ENCODE data around the gene BTBD3. TPM values are rescaled to one million over a fixed set of nuclear protein-coding genes. Genes with fewer than 3 reads are reported as not detected.

BTBD3 gene
- total RNA-seq, 1 donor from 2014 or later, result 17.3 TPM

DNA sequence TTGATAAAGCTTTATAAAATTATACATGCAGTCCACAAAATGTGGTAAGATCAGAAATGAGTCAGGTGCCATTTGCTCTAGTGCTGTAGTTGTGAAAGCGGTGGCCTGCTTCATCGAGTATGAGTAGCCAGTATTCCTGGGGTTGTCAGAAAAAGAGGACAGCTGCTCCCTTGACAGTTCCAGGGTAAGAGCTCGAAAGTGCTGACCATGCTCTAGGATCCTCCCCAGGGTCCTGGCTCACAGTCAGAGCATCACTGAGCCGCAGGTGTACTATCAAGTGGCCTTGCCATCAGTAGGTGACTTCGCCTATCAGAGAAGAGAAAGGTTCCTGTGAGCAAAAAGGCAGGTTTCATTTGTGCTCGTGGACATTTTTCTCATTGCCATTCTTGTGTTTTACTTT, 3.6 kb downstream of the BTBD3 start:
- intact Hi-C loops (cut with micrococcal nuclease), result no loop called here
- H3K36me3 Mint-ChIP-seq (ENCODE audit: low read depth), result peaks cover 3% of the 10 kb centered on the region
- no peaks in the 10 kb centered on the region for H3K27me3 Mint-ChIP-seq (ENCODE audit: insufficient read depth)
- no peak overlapping the region for H3K27ac Mint-ChIP-seq
- H3K9me3 Mint-ChIP-seq, result no peaks in the 10 kb centered on the region
- H3K4me3 Mint-ChIP-seq, result no peak overlapping the region
- H3K4me1 Mint-ChIP-seq (ENCODE audit: low read depth), result no peaks in the 10 kb centered on the region
- DNase-seq (ENCODE audit: low spot score), result no peak

DNA sequence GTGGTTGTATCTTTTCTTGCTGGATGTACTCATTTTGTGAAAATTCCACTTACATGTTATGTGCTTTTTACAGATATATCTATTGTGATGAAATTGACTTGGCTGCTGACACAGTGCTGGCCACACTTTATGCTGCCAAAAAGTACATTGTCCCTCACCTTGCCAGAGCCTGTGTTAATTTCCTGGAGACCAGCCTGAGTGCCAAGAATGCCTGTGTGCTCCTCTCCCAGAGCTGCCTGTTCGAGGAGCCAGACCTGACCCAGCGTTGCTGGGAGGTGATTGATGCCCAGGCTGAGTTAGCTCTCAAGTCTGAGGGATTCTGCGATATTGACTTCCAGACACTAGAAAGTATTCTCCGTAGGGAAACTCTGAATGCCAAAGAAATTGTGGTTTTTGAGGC, 4.9 kb downstream of the BTBD3 start:
- H3K9me3 Mint-ChIP-seq, result no peaks in the 10 kb centered on the region
- no peaks in the 10 kb centered on the region for H3K27me3 Mint-ChIP-seq (ENCODE audit: insufficient read depth)
- DNase-seq (ENCODE audit: low spot score), result no peak
- H3K4me3 Mint-ChIP-seq, result no peak overlapping the region
- H3K4me1 Mint-ChIP-seq (ENCODE audit: low read depth), result no peaks in the 10 kb centered on the region
- no peak overlapping the region for H3K27ac Mint-ChIP-seq
- intact Hi-C loops (cut with micrococcal nuclease), result no loop called here
- H3K36me3 Mint-ChIP-seq (ENCODE audit: low read depth), result peaks cover 3% of the 10 kb centered on the region

- intact Hi-C loops (cut with micrococcal nuclease), result no loop called here
- peaks cover 3% of the 10 kb centered on the region for H3K36me3 Mint-ChIP-seq (ENCODE audit: low read depth)
- no peaks in the 10 kb centered on the region for H3K27me3 Mint-ChIP-seq (ENCODE audit: insufficient read depth)
- no peak overlapping the region for H3K27ac Mint-ChIP-seq
- no peak for DNase-seq (ENCODE audit: low spot score)
- no peak overlapping the region for H3K4me3 Mint-ChIP-seq
- no peaks in the 10 kb centered on the region for H3K9me3 Mint-ChIP-seq
- no peaks in the 10 kb centered on the region for H3K4me1 Mint-ChIP-seq (ENCODE audit: low read depth)
Measured at GRCh38 chr20:11924923-11925322, 7.2 kb downstream of the BTBD3 start.

DNA sequence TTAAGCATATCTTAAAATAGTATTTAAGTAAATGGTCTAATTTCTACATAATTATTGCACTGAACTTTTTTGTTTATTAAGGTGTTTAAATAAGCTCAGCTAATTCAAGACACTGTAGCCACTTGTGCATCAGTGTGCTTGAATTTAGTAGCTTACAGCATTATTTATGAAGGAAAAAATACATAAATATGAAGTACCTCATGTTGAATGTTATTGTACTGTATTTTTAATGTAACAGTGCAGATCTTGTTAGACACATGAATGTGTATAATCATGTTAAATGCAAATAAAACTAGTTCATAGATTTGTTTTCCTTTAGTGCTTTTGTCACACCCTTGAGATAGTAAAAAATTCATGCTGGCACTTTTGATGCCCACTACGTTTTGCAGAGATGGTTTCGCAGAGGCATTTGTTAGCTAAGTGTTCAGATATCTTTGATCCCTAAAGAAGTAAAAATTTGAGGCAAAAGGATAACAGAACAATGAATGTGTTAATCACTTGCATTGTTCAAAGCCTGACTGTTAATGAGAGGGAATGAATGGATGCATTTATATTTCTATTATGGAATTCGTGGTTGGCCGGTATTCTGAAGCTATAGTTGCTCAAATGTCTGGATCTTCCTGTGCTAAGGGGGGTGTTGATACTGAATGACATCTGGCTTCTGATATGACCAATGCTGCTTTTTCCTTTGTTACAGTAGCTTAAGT, 8.8 kb downstream of the BTBD3 start:
- Mint-ChIP-seq H3K27me3 (ENCODE audit: insufficient read depth) (no peaks in the 10 kb centered on the region), H3K36me3 (ENCODE audit: low read depth) (peaks cover 3% of the 10 kb centered on the region), H3K27ac (no peak overlapping the region), H3K4me1 (ENCODE audit: low read depth) (no peaks in the 10 kb centered on the region), H3K9me3 (no peaks in the 10 kb centered on the region), H3K4me3 (no peak overlapping the region)
- no peak for DNase-seq (ENCODE audit: low spot score)
- intact Hi-C loops (cut with micrococcal nuclease), result no loop called here

DNA sequence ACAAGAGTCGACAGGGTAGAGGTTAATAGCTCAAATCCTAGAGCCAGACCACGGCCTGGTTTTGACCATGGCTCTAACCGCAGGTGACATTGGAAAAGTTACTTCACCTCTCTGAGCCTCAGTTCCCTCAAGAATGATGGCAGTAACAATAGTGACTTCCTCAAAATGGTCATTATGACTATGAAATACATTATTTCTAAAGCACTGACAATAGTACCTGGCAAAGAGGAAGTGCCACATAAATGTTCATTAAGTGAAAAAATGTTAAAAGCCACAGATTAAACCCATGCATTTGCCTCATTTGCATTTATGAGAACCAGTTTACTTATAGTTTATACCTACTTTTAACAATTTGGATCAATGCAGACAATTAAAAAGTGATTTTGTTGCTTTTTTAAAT, 12.3 kb downstream of the BTBD3 start:
- Mint-ChIP-seq H3K4me3 (no peak overlapping the region), H3K36me3 (ENCODE audit: low read depth) (no peaks in the 10 kb centered on the region), H3K9me3 (no peaks in the 10 kb centered on the region), H3K27me3 (ENCODE audit: insufficient read depth) (no peaks in the 10 kb centered on the region), H3K4me1 (ENCODE audit: low read depth) (no peaks in the 10 kb centered on the region), H3K27ac (no peak overlapping the region)
- no peak for DNase-seq (ENCODE audit: low spot score)
- intact Hi-C loops (cut with micrococcal nuclease), result no loop called here

GRCh38 chr20:11935212-11936154, 17.8 kb downstream of the BTBD3 start:
- intact Hi-C loops (cut with micrococcal nuclease), result no loop called here
- no peak for DNase-seq (ENCODE audit: low spot score)
- H3K27ac Mint-ChIP-seq, result no peak overlapping the region
- no peaks in the 10 kb centered on the region for H3K36me3 Mint-ChIP-seq (ENCODE audit: low read depth)
- H3K27me3 Mint-ChIP-seq (ENCODE audit: insufficient read depth), result no peaks in the 10 kb centered on the region
- peaks cover 4% of the 10 kb centered on the region for H3K9me3 Mint-ChIP-seq
- H3K4me1 Mint-ChIP-seq (ENCODE audit: low read depth), result no peaks in the 10 kb centered on the region
- H3K4me3 Mint-ChIP-seq, result no peak overlapping the region

- H3K4me1 Mint-ChIP-seq (ENCODE audit: low read depth), result no peaks in the 10 kb centered on the region
- no peak overlapping the region for H3K27ac Mint-ChIP-seq
- no peak overlapping the region for H3K4me3 Mint-ChIP-seq
- H3K27me3 Mint-ChIP-seq (ENCODE audit: insufficient read depth), result no peaks in the 10 kb centered on the region
- intact Hi-C loops (cut with micrococcal nuclease), result no loop called here
- peaks cover 4% of the 10 kb centered on the region for H3K9me3 Mint-ChIP-seq
- no peaks in the 10 kb centered on the region for H3K36me3 Mint-ChIP-seq (ENCODE audit: low read depth)
- DNase-seq (ENCODE audit: low spot score), result no peak
Measured at GRCh38 chr20:11936157-11936556, 18.5 kb downstream of the BTBD3 start.

GRCh38 chr20:11937230-11937629, 19.5 kb downstream of the BTBD3 start:
- Mint-ChIP-seq H3K36me3 (ENCODE audit: low read depth) (no peaks in the 10 kb centered on the region), H3K9me3 (peaks cover 4% of the 10 kb centered on the region), H3K4me3 (no peak overlapping the region), H3K27ac (no peak overlapping the region), H3K4me1 (ENCODE audit: low read depth) (no peaks in the 10 kb centered on the region), H3K27me3 (ENCODE audit: insufficient read depth) (no peaks in the 10 kb centered on the region)
- intact Hi-C loops (cut with micrococcal nuclease), result no loop called here
- DNase-seq (ENCODE audit: low spot score), result no peak

- peak overlapping the region; percentile 1 for H3K27ac Mint-ChIP-seq
- no peaks in the 10 kb centered on the region for H3K36me3 Mint-ChIP-seq (ENCODE audit: low read depth)
- no peaks in the 10 kb centered on the region for H3K27me3 Mint-ChIP-seq (ENCODE audit: insufficient read depth)
- peaks cover 4% of the 10 kb centered on the region for H3K9me3 Mint-ChIP-seq
- intact Hi-C loops (cut with micrococcal nuclease), result no loop called here
- DNase-seq (ENCODE audit: low spot score), result no peak
- no peaks in the 10 kb centered on the region for H3K4me1 Mint-ChIP-seq (ENCODE audit: low read depth)
- H3K4me3 Mint-ChIP-seq, result no peak overlapping the region
Measured at GRCh38 chr20:11941593-11942246, 24.0 kb downstream of the BTBD3 start.

DNA sequence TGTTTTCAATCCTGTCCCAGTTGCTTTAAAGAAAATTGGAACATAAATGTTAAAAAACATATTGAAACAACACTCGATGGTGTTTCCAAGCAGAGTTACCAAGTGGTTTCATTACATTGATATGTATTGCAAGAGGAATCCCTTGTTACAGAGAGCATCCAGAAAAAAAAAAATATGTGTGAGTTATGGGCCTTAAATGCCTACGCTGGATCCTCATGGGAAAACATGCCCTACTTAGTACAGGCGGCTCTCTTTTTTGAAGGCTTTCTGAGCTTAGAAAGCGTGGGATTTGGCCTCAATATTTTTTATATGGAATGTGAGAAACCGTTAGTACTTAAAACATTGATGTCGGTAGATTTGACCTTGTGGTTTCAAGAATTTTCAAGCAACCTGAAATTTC, 26.1 kb downstream of the BTBD3 start:
- DNase-seq (ENCODE audit: low spot score), result no peak
- H3K9me3 Mint-ChIP-seq, result peaks cover 4% of the 10 kb centered on the region
- H3K36me3 Mint-ChIP-seq (ENCODE audit: low read depth), result no peaks in the 10 kb centered on the region
- H3K27me3 Mint-ChIP-seq (ENCODE audit: insufficient read depth), result no peaks in the 10 kb centered on the region
- H3K4me1 Mint-ChIP-seq (ENCODE audit: low read depth), result no peaks in the 10 kb centered on the region
- intact Hi-C loops (cut with micrococcal nuclease), result no loop called here
- H3K27ac Mint-ChIP-seq, result no peak overlapping the region
- no peak overlapping the region for H3K4me3 Mint-ChIP-seq

- Mint-ChIP-seq H3K27ac (no peak overlapping the region), H3K36me3 (ENCODE audit: low read depth) (no peaks in the 10 kb centered on the region), H3K9me3 (no peaks in the 10 kb centered on the region), H3K4me1 (ENCODE audit: low read depth) (no peaks in the 10 kb centered on the region), H3K27me3 (ENCODE audit: insufficient read depth) (no peaks in the 10 kb centered on the region), H3K4me3 (no peak overlapping the region)
- intact Hi-C loops (cut with micrococcal nuclease), result no loop called here
- DNase-seq (ENCODE audit: low spot score), result no peak
Measured at GRCh38 chr20:11948806-11949205, 31.1 kb downstream of the BTBD3 start.

DNA sequence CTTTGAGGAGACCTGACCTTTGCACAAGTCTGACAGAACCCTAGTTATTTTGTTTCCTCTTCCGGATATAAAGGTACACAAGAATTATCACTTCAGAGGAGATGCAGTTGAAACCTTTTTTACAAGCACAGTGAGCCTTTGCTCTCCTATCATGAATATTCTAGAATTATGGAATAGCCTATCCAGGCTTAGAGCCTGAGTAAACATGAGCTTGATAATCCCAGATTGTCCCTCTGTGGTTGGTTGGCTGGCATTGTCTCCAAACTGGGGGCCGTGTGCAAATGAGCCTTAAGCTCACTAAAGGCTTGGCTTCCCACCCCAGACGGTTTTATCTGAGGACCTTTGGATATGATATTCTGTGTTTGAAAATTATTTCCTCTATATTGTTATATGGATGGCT, 32.0 kb downstream of the BTBD3 start:
- intact Hi-C loops (cut with micrococcal nuclease), result no loop called here

GRCh38 chr20:11951696-11952095, 34.0 kb downstream of the BTBD3 start:
- Mint-ChIP-seq H3K27me3 (ENCODE audit: insufficient read depth) (no peaks in the 10 kb centered on the region), H3K9me3 (no peaks in the 10 kb centered on the region), H3K36me3 (ENCODE audit: low read depth) (no peaks in the 10 kb centered on the region), H3K27ac (no peak overlapping the region), H3K4me1 (ENCODE audit: low read depth) (no peaks in the 10 kb centered on the region), H3K4me3 (no peak overlapping the region)
- intact Hi-C loops (cut with micrococcal nuclease), result no loop called here
- DNase-seq (ENCODE audit: low spot score), result no peak

More for the DNA sequence above, 32.0 kb downstream of the BTBD3 start:
- H3K36me3 Mint-ChIP-seq (ENCODE audit: low read depth), result no peaks in the 10 kb centered on the region
- H3K4me3 Mint-ChIP-seq, result no peak overlapping the region
- no peak for DNase-seq (ENCODE audit: low spot score)
- H3K9me3 Mint-ChIP-seq, result no peaks in the 10 kb centered on the region
- H3K27me3 Mint-ChIP-seq (ENCODE audit: insufficient read depth), result no peaks in the 10 kb centered on the region
- no peak overlapping the region for H3K27ac Mint-ChIP-seq
- H3K4me1 Mint-ChIP-seq (ENCODE audit: low read depth), result no peaks in the 10 kb centered on the region

All from activated T-helper 1 cell treated with anti-CD3 and anti-CD28 coated beads, Interleukin-12 subunit alpha, Interleukin-12 subunit beta, Interleukin-2, Interleukin-4 antibody, amounts not matched to agents 30 ng/mL and 10 ng/mL and 1 ng/mL, durations not matched to agents 14 hours and 24 hours and 36 hours (primary cell).